HG03139 (cell line): ENCODE results near the gene PFKL.
"Not testable (repeated sequence)": the region's sequence is repeated elsewhere in the genome, so short reads cannot be mapped to it uniquely, and the experiment has no call there.

Experiments
- ATAC-seq: cut with Tn5 transposase; IDR thresholded peaks from one replicate; pipeline ENCODE4 v1.9.1; 2021; ENCODE audit not compliant: unreplicated experiment

Gene PFKL

DNA sequence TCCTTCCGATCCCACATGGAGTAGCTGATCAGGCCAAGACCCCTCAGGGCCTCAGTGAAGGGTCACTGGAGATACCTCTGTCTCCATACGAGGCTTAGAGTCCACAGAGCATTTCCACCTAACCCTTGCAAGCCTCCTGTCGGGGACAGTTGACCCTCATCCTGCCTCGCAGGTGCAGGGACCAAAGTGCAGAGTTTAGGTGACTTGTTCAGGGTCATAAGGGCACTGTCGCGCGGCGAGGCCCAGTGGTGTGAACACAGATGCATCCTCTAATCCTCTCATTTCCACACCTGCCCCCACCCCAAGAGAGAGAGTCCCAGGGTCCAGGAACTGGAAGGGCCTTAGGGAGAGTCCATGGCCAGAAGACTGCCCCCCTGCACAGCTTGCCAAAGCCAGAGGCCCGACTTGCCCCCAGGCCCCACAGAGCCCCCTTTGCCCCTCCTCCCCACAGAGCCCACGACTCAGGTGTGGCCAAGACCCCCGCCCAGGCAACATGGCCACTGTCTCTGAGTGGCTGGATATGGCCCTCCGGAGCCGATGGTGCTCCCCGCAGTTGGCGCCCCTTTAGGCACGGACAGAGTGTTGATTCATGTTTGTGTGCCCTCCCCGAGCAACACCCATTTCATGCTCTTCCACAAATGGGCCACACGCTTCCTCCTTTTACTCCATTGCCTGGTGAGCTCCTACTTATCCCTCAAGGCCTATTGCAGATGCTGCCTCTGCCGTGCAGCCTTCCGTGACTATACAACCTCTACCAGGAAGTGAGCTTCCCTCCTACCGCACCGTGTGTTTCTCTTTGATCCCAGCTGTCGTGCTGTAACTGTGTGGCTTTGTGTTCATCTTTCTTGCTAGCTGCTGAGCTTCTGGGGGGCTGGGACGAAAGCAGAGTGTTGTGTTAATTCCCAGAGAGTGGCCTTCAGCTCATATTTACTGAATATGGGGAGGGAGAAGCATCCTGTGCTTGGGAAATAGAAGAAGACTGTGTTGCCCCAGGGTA lies 55.2 kb downstream of the PFKL start:
- ATAC-seq, result no peak

GRCh38 chr21:44356160-44356559 lies 56.3 kb downstream of the PFKL start:
- ATAC-seq, result no peak

GRCh38 chr21:44356636-44357035 lies 56.8 kb downstream of the PFKL start:
- ATAC-seq, result no peak

DNA sequence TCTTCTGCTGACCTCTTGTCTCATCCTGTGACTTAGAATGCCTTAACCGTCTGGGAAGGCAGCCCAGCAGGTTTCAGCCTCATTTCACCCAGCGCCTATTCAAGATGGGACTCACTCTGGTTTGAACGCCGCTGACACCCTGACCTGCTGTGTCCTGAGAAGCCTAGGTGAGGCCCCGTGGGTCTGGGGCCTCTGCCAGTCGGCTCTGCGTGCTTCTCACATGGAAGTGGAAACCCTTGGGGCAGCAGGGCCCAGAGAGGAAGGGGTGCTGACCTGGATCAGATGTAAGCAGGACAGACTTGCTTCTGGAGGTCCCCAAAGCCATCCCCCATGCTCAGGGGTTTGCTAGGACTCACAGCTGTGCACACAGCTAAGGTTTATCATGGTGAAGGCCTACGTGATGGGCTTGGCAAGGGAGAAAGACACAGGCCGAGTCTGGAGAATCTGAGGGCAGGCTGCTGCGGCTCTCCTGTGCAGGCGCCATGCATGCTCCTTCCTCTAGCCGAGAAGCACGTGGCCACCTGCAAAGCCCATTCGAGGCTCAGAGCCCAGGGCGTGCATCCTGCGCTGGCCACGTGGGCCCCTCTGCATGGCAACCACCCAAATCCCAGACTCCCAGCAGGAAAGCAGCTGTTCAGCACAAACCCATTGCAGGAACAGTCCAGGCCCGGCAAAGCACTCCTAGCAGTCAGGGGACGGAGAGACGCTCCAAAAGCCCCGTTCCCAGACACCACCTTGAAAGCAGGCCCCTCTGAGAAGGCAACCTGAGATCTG lies 57.4 kb downstream of the PFKL start:
- ATAC-seq, result no peak

DNA sequence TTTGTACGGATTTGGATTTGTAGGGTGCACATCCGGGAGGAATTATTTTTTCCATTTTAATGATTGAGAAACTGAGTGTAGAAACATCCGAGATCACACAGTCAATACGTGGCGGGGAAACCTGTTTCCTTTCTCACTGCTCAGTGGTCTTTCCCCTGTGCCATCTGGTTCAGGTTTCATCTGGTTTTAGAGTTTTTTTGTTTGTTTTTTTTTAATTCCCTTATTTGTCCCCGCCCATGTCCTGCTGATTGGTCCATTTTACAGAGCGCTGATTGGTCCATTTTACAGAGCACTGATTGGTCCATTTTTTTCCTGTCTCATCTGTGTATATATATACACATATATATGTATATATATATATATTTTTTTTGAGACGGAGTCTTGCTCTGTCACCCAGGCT lies 59.5 kb downstream of the PFKL start:
- ATAC-seq, result no peak

GRCh38 chr21:44360159-44360558 lies 60.3 kb downstream of the PFKL start:
- ATAC-seq, result no peak

DNA sequence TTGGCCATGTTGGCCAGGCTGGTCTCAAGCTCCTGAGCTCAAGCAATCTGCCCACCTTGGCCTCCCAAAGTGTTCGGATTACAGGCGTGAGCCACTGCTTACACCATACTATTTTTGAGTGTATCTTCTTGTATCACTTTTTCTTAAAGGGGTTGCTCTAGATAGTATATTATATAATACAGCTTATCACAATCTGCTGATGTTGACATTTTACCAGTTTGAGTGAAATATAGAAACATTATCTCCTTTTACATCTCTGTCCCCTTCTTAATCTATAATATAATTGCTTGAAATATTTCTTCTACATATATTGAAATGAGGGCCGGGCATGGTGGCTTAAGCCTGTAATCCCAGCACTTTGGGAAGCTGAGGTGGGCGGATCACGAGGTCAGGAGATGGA lies 62.0 kb downstream of the PFKL start:
- ATAC-seq, result not testable (repeated sequence)

GRCh38 chr21:44363278-44363677 lies 63.4 kb downstream of the PFKL start:
- ATAC-seq, result no peak

DNA sequence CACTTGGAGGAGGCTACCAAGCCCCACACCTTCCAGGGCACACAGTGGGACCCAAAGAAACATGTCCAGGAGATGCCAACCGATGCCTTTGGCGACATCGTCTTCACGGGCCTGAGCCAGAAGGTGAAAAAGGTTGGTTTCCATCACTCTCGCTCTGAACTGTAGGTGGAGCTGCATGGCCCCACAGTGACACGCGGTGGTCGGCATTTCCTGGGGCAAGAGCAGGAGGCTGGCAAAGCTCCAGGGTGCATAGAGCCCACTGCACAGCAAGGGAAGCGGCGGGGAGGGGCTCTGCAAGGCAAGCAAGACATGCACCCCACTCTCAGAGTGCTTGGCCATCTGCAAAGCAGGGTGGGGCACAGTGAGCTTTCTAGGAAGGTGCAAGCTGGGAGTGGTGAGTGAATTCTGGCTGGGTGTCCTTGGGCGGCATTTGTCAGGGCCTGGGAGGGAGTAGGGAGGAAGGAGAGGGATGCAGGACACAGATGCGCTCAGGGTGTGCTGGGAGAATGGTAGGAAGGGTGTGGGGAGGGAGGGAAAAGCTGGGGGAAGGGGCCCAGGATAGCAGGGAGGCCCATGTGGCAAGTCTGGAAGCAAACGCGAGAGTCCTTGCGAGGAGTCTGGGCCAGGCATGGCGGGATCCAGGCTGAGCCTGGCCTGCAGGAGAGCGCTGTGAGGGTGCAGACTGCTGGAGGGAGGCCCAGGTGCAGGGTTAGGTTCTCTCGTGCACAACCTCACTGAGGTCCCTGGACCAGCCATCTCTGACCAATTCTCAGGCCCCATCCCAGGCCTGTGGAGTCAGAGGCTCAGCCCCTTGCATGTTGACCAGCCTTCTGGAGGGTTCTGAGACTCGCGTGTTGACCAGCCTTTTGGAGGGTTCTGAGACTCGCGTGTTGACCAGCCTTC lies 64.5 kb downstream of the PFKL start:
- no peak for ATAC-seq

- ATAC-seq, result no peak
Measured at GRCh38 chr21:44365251-44365966, 65.6 kb downstream of the PFKL start.

GRCh38 chr21:44365967-44366585 lies 66.2 kb downstream of the PFKL start:
- no peak for ATAC-seq

DNA sequence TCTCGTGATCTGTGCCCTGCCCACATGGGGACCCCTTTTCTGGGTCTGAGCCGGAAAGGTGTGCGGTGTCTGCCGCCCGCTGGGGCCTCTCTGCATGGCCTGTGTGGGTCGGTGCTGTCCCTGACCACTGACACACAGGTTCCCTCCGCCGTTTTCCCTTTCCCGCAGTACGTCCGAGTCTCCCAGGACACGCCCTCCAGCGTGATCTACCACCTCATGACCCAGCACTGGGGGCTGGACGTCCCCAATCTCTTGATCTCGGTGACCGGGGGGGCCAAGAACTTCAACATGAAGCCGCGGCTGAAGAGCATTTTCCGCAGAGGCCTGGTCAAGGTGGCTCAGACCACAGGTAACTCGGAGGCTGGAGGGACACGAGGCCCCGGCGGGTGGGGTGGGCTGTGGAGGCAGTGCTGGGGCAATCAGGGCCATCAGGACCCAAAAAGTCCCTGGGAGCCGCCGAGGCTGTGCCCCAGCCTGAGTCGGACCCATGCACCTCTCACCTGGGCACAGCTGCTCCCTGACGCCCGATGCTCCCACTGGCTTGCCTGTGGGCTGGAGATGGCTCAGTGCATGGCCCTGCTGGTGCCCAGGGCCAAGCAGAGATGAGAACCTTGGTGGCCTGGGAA lies 66.8 kb downstream of the PFKL start:
- no peak for ATAC-seq

DNA sequence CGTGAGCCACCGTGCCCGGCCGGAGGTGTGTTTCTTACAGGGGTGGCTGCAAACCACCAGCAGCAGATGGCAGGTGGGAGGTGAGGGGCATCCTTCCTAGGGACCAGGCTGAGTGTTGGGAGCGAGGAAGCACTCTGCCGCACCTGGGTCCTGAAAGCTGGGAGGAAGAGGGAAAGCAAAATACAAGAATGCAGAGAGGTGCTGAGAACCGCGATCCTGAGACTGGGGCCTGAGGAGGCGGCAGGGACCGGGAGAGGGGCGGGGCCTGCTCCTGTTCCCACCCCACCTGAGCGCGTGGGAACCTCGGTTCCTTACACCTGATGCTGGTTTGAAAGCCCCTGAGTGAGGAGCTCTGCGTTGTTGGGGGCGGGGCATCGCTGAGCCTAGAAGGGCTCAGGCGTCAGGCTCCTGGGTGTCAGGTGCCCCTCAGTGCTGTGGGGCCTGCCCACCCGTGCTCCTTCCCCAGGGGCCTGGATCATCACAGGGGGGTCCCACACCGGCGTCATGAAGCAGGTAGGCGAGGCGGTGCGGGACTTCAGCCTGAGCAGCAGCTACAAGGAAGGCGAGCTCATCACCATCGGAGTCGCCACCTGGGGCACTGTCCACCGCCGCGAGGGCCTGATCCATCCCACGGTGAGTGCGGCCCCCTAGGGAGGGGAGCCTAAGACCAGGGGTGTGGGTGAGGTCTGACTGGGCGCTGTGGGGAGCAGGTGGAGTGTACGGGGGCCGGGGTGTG lies 69.0 kb downstream of the PFKL start:
- ATAC-seq, result no peak

- no peak for ATAC-seq
Measured at GRCh38 chr21:44370027-44370735, 70.3 kb downstream of the PFKL start.

- ATAC-seq, result no peak
Measured at GRCh38 chr21:44370786-44371410, 71.0 kb downstream of the PFKL start.

- no peak for ATAC-seq
Measured at GRCh38 chr21:44371596-44371995, 71.7 kb downstream of the PFKL start.

DNA sequence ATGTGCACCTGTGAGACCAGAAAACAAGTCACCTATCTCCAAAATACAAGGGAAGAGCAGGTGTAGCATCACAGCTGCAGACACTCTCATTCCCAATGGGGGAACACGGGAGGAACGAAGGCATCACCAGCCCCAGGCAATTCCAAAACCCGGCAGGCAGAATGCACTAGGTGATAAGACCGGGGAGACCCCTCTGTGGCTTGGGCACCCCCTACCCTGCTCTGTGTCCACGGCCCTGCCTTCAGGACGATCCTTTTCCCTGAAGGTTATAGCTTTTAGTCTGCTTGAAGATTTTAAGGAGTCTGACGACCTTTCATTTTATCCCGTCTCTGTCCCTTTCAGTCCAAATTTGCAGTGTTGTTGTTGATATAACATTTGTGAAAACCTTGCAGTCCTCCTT lies 72.8 kb downstream of the PFKL start:
- ATAC-seq, result no peak
